HK-2 (cell line): ENCODE data around the gene DGKH.
"Not testable (repeated sequence)": the region's sequence is repeated elsewhere in the genome, so short reads cannot be mapped to it uniquely, and the experiment has no call there.

Source experiments
- DNase-seq: peaks from one replicate; pipeline ENCODE4 v3.0.0-alpha.2; 2018; ENCODE audit not compliant: unreplicated experiment

The DGKH gene

DNA sequence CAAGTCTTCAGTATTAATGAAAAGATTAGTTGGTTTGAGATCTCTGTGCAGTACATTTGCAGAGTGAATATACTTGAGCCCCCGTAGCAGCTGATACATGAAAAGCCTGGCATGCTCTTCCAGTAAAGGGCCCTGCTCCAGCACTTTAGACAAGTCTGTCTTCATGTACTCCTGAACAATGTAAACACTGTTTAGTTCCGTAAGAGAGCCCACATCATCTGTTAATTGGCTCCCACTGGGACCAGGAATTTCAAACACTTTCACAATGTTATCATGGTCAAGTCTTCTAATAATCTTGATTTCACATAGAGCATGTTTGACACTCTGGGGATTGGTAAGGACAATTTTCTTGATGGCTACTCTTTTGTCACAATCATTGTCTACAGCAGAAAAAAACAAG lies 22.2 kb downstream of the DGKH start:
- not testable (repeated sequence) for DNase-seq

DNA sequence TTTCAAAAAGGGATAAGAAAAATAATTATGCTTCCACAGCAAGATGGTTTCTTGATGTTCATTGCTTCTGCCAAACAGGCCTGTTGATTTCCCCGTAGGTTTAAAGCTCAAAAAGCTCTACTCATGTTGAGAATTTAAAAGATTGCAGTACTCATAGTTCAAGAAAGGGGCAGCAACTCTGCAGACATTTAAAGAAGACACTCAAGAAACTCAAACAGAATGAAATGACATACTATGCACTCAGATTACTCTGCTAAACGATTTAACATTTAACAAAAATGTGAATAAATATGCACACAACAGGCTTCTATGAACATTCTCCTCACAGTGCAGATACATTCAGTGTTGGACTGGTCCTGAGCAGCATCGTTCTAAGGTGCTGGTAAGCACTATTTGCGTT lies 22.7 kb downstream of the DGKH start:
- DNase-seq = not testable (repeated sequence)

DNA sequence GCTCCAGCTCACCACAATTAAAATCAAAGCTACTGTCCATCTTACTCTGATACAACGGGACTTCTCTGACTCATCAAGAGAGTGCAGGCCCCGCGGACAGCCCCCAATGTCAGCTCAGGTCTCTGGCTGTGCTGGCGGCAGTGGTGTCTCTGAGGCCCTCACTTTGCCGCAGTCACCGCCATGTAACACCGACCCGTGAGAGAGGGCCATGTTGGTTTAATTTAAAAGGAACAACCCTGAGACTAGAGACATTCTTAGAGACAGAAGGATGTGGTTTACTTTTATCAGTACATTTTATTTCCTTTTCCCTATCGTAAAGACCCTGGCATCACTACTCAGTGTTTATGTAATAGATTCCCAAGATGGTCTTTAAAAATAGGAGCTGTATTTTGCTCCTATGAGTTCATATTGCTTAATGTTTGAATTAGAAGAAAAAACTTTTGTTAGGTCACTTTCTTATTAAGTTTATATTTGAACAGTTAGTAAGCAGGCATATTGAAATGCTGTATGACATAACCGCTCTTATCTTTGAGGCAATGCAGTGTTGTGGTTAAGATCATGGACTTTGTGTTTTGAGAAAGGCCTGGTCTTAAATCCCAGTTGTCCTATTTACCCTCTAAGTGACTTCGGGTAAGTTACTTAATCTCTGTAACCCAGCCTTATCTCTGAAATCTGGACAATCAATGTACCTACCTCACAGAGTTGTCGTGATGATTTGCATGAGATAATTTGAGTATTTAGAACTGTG lies 23.4 kb downstream of the DGKH start:
- DNase-seq = no peak

DNA sequence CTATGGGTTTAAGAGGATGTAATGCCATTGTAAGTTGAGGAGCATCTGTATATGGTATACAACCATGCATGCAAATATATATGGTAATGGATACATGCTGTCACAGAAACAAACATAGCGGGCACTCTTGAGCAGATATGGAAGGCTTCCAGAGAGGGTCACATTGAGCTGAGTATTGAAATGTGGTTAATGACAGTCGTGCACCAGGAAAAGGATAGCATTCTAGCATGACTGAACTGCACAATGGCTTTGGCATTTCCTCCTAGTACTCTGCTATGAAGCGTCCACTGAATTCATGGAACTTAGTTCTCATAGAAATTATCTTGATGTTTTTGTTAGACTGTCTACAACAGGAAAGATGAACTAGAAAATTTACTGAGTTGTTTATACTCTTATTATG lies 25.2 kb downstream of the DGKH start:
- no peak for DNase-seq

DNA sequence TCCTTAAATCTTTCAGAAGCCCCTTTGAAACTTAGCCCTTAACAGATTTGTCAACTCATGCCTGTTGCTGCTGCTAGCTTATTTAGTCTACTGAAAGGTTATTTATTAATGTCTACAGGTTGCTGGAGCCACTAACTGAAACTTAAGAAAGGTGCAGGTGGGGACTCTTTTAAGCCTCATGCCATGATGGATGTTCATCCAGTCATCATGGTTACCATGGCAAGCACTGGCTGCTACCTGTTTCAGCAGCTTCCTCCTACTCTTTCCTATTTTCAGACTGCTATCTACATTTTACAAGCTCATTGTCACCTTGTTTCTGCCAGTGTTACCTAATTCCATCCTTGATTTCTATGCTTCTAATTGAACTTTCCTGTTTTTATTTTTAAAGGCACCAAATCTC lies 27.1 kb downstream of the DGKH start:
- DNase-seq = no peak

DNA sequence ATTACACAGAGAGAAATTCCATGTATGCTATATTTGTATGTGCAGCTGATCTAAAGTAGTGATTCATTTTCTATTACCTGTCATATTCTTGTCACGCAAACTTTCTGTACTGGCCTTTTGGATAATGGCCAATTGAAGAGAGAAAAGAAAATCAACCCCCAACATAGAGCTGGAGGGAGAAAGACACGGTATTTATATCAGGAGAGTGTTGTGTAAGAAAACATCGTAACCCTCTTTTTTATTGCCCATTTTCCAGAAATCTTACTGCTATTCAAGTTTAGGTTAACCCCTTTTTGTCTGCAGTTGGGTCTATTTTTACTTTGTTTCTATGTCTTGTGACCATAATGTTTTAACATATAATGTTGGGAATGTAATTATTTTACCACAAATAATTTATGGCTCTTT lies 27.9 kb downstream of the DGKH start:
- no peak for DNase-seq

DNA sequence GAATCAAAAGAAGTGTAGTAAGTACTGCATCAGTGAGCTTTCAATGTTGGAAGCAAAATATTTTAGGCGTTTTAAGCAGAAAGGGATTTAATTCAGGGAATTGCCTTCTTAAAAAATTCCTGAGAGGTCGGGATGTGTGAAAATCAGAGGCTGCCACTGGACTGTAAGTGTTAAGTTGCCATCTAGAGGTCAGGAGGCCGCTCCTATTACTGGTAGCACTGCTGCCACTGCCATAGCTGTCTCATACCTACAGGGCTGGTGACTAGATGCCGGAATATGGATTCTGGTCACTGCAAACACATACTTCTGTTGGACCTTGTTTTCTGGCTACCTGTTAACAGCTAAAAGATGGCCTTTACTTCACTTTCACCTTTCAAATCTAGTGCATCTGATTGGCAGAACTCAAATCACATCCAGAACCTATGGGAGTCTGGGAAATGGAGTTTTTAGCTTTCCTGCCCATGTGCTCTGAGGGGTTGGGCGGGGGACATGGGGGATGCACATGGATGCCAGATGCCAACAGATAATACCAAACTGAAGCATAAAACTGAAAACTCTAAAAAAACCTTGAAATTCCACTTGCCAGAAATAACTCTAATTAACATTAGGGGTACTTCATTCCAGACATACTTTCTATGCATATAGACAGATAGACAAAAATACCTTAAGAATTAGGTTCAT lies 29.8 kb downstream of the DGKH start:
- DNase-seq = no peak

DNA sequence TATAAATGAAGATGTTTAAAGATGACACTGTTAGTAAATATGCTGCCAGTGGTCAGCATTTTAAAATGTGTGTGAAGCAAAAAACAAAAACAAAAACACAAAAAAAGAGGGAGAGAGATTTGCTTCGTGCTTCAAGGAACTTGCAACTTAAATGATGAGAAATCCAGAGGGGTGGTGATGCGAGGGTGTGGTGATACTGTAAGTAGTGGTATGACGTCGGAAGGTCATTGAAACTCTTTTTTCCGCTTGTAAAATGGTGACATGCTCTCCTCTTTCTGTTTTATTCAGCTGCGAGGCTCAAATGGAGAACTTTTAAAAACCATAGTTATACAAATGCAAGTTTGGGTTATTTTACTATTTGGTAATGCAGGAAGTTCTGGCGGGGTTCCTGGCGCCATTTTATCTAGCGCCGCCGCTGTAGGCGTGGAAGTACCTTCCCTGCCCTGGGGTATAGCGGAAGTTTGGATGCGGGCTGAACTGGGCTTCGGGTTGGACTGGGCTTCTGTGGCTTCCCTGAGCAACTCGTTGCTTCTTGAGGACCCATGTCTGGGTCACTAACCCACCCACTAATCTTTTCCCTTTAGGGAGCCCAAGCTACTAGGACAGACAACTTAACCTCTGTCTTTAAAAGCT lies 34.8 kb downstream of the DGKH start:
- no peak for DNase-seq

DNA sequence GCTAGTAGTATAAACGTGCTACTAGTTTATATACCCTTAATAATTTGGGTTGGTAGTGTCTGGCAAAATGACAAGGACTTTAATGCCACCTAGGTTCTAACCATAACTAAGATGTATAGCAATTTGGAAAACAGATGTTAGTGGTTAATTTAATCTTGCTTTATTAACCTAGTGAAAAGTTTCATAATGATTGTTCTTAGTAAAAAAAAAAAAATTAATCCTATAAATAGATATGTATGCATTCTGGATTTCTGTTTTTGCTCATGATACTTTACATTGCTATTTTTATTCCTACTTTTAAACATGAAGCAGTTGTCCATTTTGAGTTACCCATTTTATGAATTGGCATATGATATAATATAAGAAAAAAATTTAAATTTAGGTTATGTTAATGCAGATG lies 36.3 kb downstream of the DGKH start:
- DNase-seq = no peak

DNA sequence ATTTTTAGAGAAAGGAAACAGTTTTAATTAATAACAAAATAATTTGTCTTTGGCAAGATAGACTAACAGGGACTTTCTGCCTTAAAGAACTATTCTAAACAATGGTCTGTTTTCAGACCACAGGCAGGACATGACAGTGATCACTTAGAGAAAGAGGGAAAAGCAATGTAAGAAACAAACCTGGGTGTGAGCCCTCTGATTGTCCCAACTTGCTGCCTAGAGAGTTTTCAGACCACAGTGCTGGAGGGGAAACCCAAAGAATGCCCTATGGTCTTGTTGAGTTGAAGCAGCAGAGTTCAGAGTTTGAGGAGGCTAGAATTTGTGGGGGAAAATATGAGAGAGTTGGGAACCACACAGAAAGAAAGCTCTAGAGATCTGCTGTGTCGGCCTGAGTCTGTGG lies 38.1 kb downstream of the DGKH start:
- DNase-seq = no peak

DNA sequence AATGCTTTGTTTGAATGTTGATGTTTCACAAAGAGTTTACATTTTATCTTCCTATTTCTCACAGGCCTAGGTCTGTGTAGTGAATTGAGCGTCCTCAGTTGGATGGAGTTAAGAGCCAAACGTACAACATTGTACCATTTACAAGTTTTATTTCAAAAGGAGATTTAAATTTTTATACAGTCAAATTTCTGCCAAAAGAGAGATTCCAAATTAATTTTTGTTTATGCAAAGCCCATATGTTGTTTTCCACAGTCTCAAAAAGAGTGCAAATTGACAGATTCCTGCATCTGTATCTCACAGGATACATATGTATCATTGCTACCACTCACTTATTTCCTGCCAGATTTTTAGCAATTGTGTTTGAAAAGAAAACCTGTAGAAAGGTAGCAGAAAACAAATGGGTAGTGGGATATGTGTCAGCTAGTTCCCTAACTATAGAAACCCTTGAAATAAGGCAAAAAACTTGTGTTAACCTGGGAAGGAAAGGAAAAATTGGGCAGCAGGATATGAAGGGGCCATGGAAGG lies 46.1 kb downstream of the DGKH start:
- no peak for DNase-seq

DNA sequence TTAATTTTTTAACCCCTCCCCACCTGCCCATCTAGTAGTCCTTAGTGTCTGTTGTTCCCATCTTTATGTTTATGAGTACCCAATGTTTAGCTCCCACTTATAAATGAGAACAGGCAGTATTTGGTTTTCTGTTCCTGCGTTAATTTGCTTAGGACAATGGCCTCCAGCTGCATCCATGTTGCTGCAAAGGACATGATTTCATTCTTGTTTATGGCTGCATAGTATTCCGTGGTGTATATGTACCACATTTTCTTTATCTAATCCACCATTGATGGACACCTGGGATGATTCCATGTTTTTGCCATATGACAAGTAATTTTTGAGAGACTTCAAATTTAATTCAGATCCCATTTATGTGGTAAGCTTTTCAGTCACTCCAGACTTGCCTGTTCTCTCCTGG lies 47.8 kb downstream of the DGKH start:
- DNase-seq = not testable (repeated sequence)

DNA sequence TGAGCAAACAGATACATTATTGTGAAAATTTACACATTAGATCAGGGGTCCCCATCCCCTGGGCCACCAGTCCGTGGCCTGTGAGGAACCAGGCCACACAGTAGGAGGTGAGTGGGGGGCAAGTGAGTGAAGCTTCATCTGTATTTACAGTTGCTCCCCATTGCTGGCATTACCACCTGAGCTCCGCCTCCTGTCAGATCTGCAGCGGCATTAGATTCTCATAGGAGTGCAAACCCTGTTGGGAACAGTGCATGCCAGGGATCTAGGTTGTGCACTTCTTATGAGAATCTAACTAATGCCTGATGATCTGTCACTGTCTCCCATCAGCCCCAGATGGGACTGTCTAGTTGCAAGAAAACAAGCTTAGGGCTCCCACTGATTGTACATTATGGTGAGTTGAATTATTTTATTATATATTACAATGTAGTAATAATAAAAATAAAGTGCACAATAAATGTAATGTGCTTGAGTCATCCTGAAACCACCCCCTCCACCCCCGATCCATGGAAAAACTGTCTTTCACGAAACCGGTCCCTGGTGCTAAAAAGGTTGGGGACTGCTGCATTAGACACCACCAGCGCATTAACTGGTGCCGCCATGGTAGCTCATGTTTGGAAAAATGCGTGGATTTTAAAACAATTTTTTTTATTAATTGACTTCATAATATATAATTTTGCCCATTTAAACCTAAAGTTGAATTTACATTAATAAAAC lies 51.7 kb downstream of the DGKH start:
- DNase-seq = no peak

DNA sequence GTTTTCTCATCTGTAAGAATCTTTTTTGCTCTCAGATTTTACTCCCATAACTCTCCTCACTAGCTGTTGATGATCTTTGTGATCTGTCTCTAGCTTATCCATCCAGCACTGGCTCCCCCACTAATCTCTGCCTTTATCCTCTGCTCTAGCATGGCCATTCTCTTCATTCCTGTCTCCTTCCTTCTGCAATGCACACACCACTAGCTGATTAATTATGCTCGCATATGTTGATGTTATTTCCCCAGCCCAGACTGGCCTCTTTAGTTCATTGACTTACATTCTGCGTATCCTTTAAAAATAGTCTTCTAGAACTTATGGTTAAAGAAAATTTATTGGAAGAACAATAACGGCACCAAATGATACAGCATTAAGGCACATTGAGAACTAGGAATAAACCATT lies 52.5 kb downstream of the DGKH start:
- no peak for DNase-seq

DNA sequence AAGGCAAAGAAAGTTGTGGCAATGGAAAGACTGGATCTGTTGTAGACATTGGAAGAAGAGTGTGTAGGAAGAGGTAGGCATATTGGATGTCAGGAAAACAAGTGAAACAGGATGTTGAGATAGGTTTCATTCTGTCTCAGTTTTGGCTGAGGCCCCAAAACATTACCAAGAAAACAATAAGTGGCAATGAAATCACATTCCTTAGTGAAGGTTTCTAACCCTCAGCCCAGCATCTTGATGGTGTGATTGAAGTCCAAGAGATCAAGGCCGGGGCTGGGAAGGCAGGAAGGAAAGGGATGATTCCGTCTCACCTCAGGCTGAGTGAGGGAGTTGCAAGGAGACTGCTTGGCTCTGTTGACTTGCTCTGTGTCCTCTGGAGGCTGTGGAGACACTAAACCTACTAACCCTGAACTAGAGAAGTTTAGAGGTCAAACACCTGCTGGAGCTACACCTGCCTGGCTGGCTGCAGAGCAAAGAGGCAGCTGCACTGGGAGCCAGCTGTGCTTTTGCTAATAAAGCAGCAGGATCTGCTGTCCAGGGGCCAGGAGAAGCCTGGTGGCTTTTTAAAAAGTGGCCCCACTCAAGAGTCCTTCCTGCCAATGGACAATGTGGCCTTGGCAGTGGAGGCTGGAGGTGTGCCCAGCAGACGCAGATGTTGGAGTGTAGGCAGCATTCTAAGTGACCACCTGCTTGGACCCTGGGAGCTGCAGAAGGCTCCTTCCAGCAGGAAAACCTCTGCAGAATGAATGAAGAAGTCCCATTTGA lies 53.6 kb downstream of the DGKH start:
- no peak for DNase-seq

DNA sequence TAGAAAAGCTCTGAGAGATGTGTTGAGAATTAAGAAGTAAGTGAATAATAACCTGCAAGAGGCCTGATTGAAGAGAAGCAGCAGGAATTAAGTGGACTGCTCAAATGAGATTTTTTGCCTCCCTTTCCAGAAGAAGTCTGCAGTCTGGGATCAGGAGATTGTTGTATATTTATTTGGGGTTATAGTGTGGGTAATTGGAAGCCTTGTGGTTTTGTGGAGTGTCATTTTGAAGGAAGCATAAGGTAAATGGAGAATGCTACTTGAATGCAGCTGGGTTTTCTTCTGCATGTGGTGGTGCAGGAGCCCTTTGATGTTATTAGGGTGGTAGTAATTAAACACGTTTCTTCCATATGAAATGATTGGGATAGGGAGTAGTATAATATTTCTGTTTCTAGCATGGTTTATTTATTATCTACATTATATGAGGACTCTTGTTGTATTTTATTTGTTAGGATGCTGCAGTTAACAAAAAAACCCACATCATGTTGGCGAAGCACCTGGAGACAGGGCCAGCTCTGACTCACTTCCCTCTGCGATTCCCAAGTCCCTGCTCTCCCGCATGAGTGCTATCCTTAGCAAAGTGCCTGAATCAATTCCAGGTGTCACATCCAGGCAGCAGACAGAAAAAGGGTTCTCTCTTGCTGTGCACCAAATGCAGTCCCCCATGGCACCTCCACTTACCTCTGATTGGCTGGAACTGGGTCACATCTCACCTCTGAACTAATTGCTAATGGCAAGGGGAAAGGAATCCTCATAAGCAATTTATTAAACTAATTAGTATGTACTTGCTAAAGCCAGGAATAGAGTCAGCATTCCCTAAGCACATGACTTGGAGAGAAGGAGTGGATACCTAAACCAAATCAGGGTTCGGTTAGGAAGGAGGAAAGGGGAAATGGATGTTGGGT lies 54.8 kb downstream of the DGKH start:
- no peak for DNase-seq

DNA sequence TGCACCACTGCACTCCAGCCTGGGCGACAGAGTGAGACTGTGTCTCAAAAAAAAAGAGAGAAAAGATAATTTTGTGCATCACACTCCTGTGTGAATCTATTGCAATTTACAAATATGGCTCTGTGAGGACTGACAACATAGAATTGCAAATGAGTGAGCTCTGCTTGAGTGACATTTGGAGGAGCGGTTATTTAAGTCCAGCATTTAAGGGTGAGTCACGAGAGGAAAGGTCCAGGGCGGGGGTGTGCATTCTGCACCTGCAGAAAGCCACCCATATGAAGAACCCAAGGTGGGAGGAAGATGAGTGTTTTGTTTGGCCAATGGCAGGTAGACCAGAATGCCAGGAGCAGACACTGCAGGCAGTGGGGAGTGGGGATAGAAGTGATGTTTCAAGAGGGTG lies 58.5 kb downstream of the DGKH start:
- DNase-seq = no peak

DNA sequence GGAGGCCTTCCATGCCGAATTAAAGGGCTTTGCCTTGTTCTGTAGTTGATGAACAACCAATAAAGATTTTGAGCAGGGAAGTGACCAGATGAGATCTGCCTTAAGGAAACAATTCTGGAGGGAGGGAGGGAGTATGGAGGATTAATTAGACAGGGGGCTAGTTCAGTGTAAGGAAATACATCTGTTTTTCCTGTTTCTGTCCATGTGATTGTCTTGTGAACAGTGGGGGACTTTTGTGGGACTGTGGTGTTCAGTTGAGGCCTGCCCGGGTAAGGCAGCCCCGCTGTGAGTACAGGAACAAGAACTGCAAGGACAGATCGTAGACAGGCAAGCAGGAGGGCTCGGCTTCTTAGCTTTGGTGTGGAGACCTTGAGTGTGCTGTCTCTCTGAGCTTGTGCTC lies 59.0 kb downstream of the DGKH start:
- no peak for DNase-seq

DNA sequence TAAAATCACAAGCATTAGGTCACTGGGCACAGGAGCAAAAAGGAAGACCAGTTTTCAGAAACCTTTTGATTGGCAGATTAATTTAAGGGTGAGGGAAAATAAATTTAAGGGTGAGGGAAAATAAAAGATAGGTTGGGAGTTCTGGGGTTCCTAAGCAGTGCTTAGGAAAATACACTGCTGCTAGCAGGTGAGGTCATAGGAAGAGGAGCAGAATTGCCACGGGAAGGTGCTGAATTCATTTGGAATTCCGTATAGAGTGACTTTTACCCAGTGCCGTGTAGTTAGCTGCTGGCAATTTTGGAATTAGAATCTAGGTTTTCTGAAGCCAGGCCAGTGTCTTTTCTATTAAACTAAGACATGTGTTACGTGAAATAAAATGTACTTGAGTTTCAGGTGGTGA lies 59.8 kb downstream of the DGKH start:
- DNase-seq = no peak

DNA sequence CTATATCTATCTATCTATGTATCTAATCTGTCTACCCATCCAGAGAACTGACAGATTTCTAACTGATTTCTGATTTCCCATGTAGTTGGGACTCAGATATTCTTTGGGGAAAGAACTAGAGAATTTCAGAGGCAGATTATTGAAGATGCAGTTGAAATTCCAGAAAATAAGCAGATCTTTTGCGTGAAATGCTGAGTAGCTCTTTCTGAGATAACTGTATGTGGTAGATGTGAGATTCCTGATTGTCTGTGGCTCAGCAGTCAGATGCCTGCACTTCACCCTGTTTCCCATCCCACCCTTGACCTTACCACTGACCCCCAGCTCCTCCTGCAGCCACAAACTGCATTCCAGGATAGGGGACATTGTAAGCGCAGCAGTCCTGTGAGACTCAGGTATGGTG lies 61.5 kb downstream of the DGKH start:
- no peak for DNase-seq
